Coronary artery (tissue), 2 donors: ENCODE data around the gene C10orf95.
A peak's percentile ranks its signal among the peaks of the same experiment; 100 is the strongest.

ENCODE experiments used
- DNase-seq: peaks from one replicate; pipeline ENCODE4 v3.0.0-alpha.2; 2017; ENCODE audit warnings: low spot score
- H3K27ac ChIP-seq, 2 donors: fragments of 200-600 bp; sonication (generic); one replicate each; pipeline ENCODE4 v1.5.1; 2016 to 2019
- H3K4me3 ChIP-seq: fragments of 200-600 bp; sonication (generic); 2 replicates; pipeline ENCODE4 v1.5.1; 2016; ENCODE audit warnings: mild to moderate bottlenecking, moderate library complexity
- TF ChIP-seq, protein P1 (sequence below): fragments of 200-600 bp; sonication (generic); IDR thresholded peaks from one replicate; pipeline ENCODE4 v1.5.1; 2019; ENCODE audit warnings: antibody characterized with exemption

Gene C10orf95

DNA sequence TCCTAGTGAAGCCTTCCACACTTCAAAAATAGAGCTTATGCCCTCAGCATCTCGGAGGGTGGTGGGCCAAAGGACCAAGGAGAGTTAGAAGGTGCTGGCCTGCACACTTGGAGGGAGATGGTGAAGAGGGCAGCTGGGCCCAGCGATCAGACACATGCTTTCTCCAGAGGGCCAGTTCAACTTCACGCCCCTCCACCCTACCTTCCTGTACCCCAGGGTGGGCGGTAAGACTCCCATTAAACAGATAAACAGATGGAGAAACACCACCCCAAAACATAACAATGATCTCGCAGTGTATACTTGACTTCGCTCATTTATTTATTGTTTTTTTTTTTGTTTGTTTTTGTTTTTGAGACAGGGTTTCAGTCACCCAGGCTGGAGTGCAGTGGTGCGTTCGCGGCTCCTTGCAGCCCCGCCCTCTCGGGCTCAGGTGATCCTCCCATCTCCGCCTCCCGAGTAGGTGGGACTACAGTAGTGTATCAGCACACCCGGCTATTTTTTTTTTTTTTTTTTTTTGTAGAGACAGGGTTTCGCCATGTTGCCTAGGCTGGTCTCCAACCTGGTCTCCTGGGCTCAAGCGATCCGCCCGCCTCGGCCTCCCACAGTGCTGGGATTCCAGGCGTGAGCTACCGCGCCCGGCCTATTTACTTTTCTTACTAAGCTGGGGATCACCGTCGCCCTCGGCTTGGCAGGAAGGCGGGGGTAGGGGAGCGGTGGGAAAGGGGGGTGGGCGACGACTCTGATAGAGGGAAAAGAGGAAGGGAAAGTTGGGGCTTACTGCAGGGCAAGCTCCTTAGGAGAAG is 1.8 kb downstream of the C10orf95 start:
- no peak for DNase-seq
- peak overlapping the region; percentile 87 for H3K4me3 ChIP-seq
- TF ChIP-seq, protein P1, sequence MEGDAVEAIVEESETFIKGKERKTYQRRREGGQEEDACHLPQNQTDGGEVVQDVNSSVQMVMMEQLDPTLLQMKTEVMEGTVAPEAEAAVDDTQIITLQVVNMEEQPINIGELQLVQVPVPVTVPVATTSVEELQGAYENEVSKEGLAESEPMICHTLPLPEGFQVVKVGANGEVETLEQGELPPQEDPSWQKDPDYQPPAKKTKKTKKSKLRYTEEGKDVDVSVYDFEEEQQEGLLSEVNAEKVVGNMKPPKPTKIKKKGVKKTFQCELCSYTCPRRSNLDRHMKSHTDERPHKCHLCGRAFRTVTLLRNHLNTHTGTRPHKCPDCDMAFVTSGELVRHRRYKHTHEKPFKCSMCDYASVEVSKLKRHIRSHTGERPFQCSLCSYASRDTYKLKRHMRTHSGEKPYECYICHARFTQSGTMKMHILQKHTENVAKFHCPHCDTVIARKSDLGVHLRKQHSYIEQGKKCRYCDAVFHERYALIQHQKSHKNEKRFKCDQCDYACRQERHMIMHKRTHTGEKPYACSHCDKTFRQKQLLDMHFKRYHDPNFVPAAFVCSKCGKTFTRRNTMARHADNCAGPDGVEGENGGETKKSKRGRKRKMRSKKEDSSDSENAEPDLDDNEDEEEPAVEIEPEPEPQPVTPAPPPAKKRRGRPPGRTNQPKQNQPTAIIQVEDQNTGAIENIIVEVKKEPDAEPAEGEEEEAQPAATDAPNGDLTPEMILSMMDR, result no peak
- H3K27ac ChIP-seq, result peak overlapping the region; percentile 4 to 86

DNA sequence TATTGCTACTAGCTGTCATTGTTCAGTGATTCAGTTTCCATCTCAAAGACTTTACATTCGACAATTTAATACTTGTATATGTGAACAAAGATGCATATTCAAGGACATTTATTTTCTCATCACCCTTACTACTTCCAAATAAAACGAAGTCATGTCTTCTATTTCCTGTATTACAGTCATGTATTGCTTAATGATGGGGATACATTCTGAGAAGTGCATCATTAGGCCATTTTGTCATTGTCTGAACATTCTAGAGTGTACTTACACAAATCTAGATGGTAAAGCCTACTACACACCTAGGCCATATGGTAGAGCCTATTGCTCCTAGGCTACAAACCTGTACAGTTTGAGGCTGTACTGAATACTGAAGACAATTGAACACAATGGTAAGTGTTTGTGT is 6.5 kb downstream of the C10orf95 start:
- no peak for DNase-seq
- Histone ChIP-seq H3K27ac (no peak overlapping the region), H3K4me3 (no peak overlapping the region)
- TF ChIP-seq, protein P1, result no peak

DNA sequence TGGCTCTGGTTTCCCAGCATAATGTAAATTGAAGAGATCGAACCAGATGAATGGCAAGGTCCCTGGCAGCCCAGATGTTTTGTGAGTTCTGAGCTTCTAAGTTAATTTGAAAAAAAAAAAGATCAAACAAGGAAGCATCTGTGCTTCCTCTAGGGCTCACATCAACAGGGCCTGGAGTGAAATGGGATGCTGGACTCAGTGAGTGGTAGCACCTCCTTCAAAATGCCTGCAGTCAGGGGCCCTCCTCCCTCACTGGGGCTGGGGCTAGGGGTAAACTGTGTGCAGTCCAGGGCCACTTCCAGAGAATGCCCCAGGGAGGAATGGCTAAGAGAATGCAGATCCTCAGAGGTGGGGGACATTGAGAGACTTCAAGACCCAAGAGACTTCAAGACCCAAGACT is 13.0 kb downstream of the C10orf95 start:
- no peak overlapping the region for H3K27ac ChIP-seq
- H3K4me3 ChIP-seq, result no peak overlapping the region
- DNase-seq, result no peak
- TF ChIP-seq, protein P1, result no peak

DNA sequence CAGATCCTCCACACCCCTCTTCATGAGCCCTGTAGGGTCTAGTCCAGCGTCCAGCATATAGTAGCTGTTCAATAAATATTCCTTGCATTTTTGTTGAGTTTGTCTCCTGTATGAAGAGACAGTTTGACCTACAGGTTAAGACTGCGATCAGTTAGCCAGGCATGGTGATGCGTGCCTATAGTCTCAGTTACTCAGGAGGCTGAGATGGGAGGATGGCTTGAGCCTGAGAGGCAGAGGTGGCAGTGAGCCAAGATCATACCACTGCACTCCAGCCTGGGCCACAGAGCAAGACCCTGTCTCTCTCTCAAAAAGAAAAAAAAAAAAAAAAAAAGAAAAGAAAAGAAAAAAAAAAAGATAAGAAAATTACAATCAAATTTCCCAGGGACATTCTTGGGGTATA is 13.8 kb downstream of the C10orf95 start:
- Histone ChIP-seq H3K4me3 (no peak overlapping the region), H3K27ac (no peak overlapping the region)
- DNase-seq, result no peak
- TF ChIP-seq, protein P1, result no peak

DNA sequence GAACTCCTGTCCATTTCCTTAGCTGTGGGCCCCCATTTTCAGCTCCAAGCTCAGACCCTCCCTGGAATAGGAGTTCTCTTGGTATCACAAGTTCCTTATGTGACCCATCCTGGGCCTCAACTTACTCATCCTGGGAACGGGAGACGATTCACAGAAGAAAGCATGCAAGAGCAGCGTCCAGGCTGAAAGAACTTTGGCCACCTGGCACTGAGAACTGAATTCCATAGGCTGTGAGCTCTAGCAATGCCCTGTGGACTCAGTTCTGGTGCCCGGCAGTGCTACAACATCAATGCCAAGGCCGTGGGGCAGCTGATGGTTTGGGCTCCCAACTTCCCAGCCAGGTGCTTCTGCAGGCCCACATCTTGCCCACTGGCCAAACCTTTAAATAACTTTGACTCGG is 15.0 kb downstream of the C10orf95 start:
- Histone ChIP-seq H3K27ac (no peak overlapping the region), H3K4me3 (peak overlapping the region; percentile 47)
- TF ChIP-seq, protein P1, result no peak
- no peak for DNase-seq

DNA sequence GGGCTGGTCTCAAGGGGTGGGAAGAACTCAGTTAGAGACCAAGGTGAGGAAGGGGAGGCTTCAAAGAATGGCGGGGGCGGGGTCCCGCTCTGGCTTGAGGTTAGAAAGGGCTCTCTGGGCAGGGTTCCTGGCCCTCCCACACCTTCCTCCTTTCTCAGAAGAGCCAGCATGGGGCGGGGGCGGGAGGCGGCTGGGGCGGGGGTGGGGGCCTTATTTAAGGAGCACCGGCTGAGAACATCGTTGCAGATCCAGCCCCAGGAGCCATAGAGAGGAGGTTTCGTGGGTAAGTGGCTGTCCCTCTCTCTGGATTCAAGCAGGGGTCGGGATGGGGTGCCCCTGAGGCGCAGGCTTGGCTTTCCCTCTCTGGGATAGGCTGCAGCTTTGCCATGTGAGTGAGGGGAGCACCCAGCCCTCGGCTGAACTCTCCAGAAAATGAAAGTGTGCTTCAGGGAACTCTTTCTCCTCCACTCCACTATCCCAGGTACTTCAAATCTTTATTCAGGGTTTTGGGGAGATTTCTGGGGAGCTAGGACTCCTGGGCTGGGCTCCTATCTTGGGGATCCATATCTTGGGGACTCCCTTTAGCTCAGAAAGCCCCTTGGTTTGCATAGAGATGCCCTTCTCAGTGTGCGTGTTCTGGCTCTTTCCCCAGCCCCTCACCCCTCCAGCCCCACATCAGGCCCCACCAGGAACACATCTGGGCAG is 15.7 kb downstream of the C10orf95 start:
- TF ChIP-seq, protein P1, result no peak
- peak overlapping the region in 1 of 2 donors; percentile 67 for H3K27ac ChIP-seq
- H3K4me3 ChIP-seq, result peak overlapping the region; percentile 47
- DNase-seq, result no peak

DNA sequence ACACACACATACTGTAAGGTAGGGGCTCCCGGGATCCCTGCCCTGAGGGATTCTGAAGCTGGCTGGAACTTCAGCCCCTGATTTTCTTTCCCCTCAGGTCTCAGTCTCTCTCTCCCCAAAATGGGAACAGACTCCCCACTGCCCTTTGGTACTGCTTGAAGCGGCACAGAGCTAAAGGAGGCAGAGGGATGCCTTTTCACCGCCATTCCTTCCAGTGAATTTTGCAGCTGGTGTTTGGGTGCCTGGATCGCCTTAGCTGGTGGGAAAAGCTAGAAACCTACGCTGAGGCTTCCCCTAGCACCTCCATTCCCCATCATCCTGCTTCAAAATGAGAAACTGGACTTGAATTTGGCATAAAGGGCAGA is 16.2 kb downstream of the C10orf95 start:
- no peak for DNase-seq
- Histone ChIP-seq H3K27ac (peak overlapping the region in 1 of 2 donors; percentile 67), H3K4me3 (peak overlapping the region; percentile 47)
- TF ChIP-seq, protein P1, result no peak
